H9 (cell line): ENCODE data around the gene IP6K2. TPM values are rescaled to one million over a fixed set of nuclear protein-coding genes. Genes with fewer than 3 reads are reported as not detected.
"Not testable (repeated sequence)": the region's sequence is repeated elsewhere in the genome, so short reads cannot be mapped to it uniquely, and the experiment has no call there.

Source experiments
- DNase-seq: peaks from one replicate; pipeline ENCODE4 v3.0.0-alpha.2; 2017
- H2AFZ ChIP-seq: one replicate; pipeline ENCODE4 v1.6.1; 2013; ENCODE audit warnings: mild to moderate bottlenecking, low read length, control low read depth, moderate library complexity
- H2AK5ac ChIP-seq: 2 replicates; pipeline ENCODE4 v1.6.1; 2013; ENCODE audit warnings: low read length, control low read depth, mixed read lengths; ENCODE audit not compliant: insufficient read length
- H2BK120ac ChIP-seq: one replicate; pipeline ENCODE4 v1.6.1; 2013; ENCODE audit warnings: low read depth, mild to moderate bottlenecking, low read length, control low read depth, inconsistent platforms; ENCODE audit not compliant: poor library complexity, severe bottlenecking
- H2BK12ac ChIP-seq: 2 replicates; pipeline ENCODE4 v1.6.1; 2013; ENCODE audit warnings: low read length, control low read depth, mixed read lengths, low read depth; ENCODE audit not compliant: insufficient read length
- H2BK15ac ChIP-seq: 2 replicates; pipeline ENCODE4 v1.6.1; 2013; ENCODE audit warnings: low read depth, low read length, control low read depth
- H2BK20ac ChIP-seq: one replicate; pipeline ENCODE4 v1.6.1; 2013; ENCODE audit warnings: low read depth, mild to moderate bottlenecking, low read length, control low read depth, inconsistent platforms; ENCODE audit not compliant: poor library complexity, severe bottlenecking
- H2BK5ac ChIP-seq: 2 replicates; pipeline ENCODE4 v1.6.1; 2013; ENCODE audit warnings: low read length, control low read depth, mixed read lengths; ENCODE audit not compliant: insufficient read length
- H3K14ac ChIP-seq: 2 replicates; pipeline ENCODE4 v1.6.1; 2013; ENCODE audit warnings: low read length, control low read depth; ENCODE audit not compliant: insufficient read depth
- H3K18ac ChIP-seq: 2 replicates; pipeline ENCODE4 v1.6.1; 2013; ENCODE audit warnings: low read depth, mild to moderate bottlenecking, mixed read lengths, low read length, control low read depth; ENCODE audit not compliant: insufficient read length
- H3K23ac ChIP-seq: 2 replicates; pipeline ENCODE4 v1.6.1; 2013; ENCODE audit warnings: low read length, control low read depth, mixed read lengths, low read depth; ENCODE audit not compliant: insufficient read length
- H3K23me2 ChIP-seq: 2 replicates; pipeline ENCODE4 v1.6.1; 2013; ENCODE audit warnings: low read depth, mild to moderate bottlenecking, mixed read lengths, low read length, control low read depth; ENCODE audit not compliant: insufficient read length, poor library complexity, severe bottlenecking
- H3K27ac ChIP-seq: 2 replicates; pipeline ENCODE4 v1.5.1; 2013; ENCODE audit warnings: low read length, control low read depth, mixed read lengths, low read depth; ENCODE audit not compliant: insufficient read length
- H3K27me3 ChIP-seq: 2 replicates; pipeline ENCODE4 v1.6.1; 2013; ENCODE audit warnings: low read length, control low read depth, inconsistent platforms; ENCODE audit not compliant: insufficient read depth
- H3K4ac ChIP-seq: 2 replicates; pipeline ENCODE4 v1.6.1; 2013; ENCODE audit warnings: low read depth, mild to moderate bottlenecking, control low read depth, inconsistent platforms, low read length, moderate library complexity
- H3K4me1 ChIP-seq: 2 replicates; pipeline ENCODE4 v1.6.1; 2013; ENCODE audit warnings: low read length, control low read depth, inconsistent platforms; ENCODE audit not compliant: insufficient read depth
- H3K4me2 ChIP-seq: 2 replicates; pipeline ENCODE4 v1.6.1; 2013; ENCODE audit warnings: low read length, control low read depth, mixed read lengths; ENCODE audit not compliant: insufficient read length, insufficient read depth
- H3K56ac ChIP-seq: 2 replicates; pipeline ENCODE4 v1.6.1; 2013; ENCODE audit warnings: low read depth, mild to moderate bottlenecking, mixed read lengths, low read length, control low read depth; ENCODE audit not compliant: insufficient read length
- H3K79me1 ChIP-seq: 2 replicates; pipeline ENCODE4 v1.6.1; 2013; ENCODE audit warnings: low read depth, mild to moderate bottlenecking, moderate library complexity, low read length, control low read depth, inconsistent platforms; ENCODE audit not compliant: insufficient read depth, poor library complexity, severe bottlenecking
- H3K79me2 ChIP-seq: 2 replicates; pipeline ENCODE4 v1.6.1; 2013; ENCODE audit warnings: low read length, control low read depth, inconsistent platforms; ENCODE audit not compliant: insufficient read depth
- H3K9ac ChIP-seq: 2 replicates; pipeline ENCODE4 v1.6.1; 2013; ENCODE audit warnings: low read length, control low read depth, mixed read lengths; ENCODE audit not compliant: insufficient read length; ENCODE audit errors: extremely low read depth
- H3K9me3 ChIP-seq: one replicate; pipeline ENCODE4 v1.6.1; 2013; ENCODE audit warnings: low read depth, low read length, inconsistent platforms; ENCODE audit not compliant: control insufficient read depth
- H3T11ph ChIP-seq: one replicate; pipeline ENCODE4 v1.6.1; 2013; ENCODE audit warnings: mild to moderate bottlenecking, low read length, control low read depth, inconsistent platforms
- H4K20me1 ChIP-seq: one replicate; pipeline ENCODE4 v1.6.1; 2013; ENCODE audit not compliant: control insufficient read depth, insufficient read length, insufficient read depth
- H4K5ac ChIP-seq: 2 replicates; pipeline ENCODE4 v1.6.1; 2013; ENCODE audit warnings: low read depth, mild to moderate bottlenecking, mixed read lengths, low read length, control low read depth; ENCODE audit not compliant: insufficient read length
- H4K8ac ChIP-seq: replicated peaks from 2 replicates; pipeline ENCODE4 v1.6.1; 2013; ENCODE audit warnings: low read length, control low read depth, mixed read lengths, low read depth; ENCODE audit not compliant: insufficient read length
- H4K91ac ChIP-seq: 2 replicates; pipeline ENCODE4 v1.6.1; 2013; ENCODE audit warnings: low read depth, mild to moderate bottlenecking, moderate library complexity, mixed read lengths, low read length, control low read depth; ENCODE audit not compliant: insufficient read length
- H3K27ac Mint-ChIP-seq, 3 experiments: 2 replicates in 2 of 3; 3 replicates in 1 of 3; pipeline ENCODE4 v1.8.0; 2020 to 2021; ENCODE audit warnings: mixed read lengths in 3 of 3, mild to moderate bottlenecking in 1 of 3, moderate library complexity in 1 of 3
- H3K27me3 Mint-ChIP-seq: 2 replicates; pipeline ENCODE4 v1.8.0; 2021; ENCODE audit warnings: low read depth, mild to moderate bottlenecking, moderate library complexity, mixed read lengths
- H3K36me3 Mint-ChIP-seq, 3 experiments: 2 replicates in 2 of 3; 3 replicates in 1 of 3; pipeline ENCODE4 v1.8.0; 2020 to 2021; ENCODE audit warnings: low read depth in 3 of 3, mixed read lengths in 3 of 3; ENCODE audit not compliant: insufficient read depth in 1 of 3
- H3K4me1 Mint-ChIP-seq, 2 experiments: 2 replicates each; pipeline ENCODE4 v1.8.0; 2020; ENCODE audit warnings: mixed read lengths in 2 of 2
- H3K4me3 Mint-ChIP-seq, 2 experiments: 2 replicates in 1 of 2; 3 replicates in 1 of 2; pipeline ENCODE4 v1.8.0; 2020 to 2021; ENCODE audit warnings: mild to moderate bottlenecking in 2 of 2, mixed read lengths in 2 of 2, moderate library complexity in 1 of 2
- H3K9me3 Mint-ChIP-seq, 2 experiments: 2 replicates in 1 of 2; 3 replicates in 1 of 2; pipeline ENCODE4 v1.8.0; 2020; ENCODE audit warnings: mild to moderate bottlenecking in 2 of 2, mixed read lengths in 2 of 2, moderate library complexity in 1 of 2
- WGBS: extraction: QIAGEN DNeasy Blood & Tissue Kit; methylation state at CpG from one replicate; pipeline ENCODE4 v1.1.7; 2013; ENCODE audit warnings: missing lambda C conversion rate, low lambda C conversion rate, mixed read lengths; ENCODE audit not compliant: insufficient read length; ENCODE audit errors: extremely low coverage; 5-methylcytosine and 5-hydroxymethylcytosine counted together
- total RNA-seq: library from RNA; stranded (reverse); gene quantifications from 2 replicates; pipeline ENCODE4 v1.2.1, GENCODE V29; 2021
- TF ChIP-seq, protein P1 (sequence below): fragments of 200-600 bp; sonication (generic); conservative IDR thresholded peaks from 3 replicates; pipeline ENCODE4 v1.8.0; 2021; ENCODE audit warnings: antibody characterized with exemption, mild to moderate bottlenecking

Gene IP6K2
- total RNA-seq, 1 experiment from 2014 or later: 94.7 TPM

DNA sequence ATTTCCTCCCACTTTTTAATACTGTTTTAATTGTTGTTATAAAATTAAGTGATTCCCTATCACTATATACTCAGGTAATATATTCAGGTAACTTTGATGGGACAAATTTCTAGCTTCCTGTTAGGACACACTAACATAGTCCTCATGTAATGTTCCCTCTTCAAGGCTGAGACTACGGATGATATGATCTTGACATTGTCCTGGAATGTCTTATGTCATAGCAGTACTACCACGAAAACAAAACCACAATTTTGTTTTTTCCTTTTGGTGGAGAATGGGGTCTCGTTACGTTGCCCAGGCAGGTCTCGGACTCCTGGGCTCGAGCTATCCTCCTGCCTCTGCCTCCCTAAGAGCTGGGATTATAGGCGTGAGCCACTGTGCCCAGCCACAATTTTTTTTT is 26.8 kb upstream of the IP6K2 start:
- Histone ChIP-seq H3K4me1 (no peaks in the 10 kb centered on the region), H2BK120ac (no peak overlapping the region), H3K4me2 (no peak overlapping the region), H3K27me3 (no peaks in the 10 kb centered on the region), H3K23ac (no peak overlapping the region), H4K5ac (no peak overlapping the region), H2BK15ac (no peak overlapping the region), H3K79me2 (no peaks in the 10 kb centered on the region), H3K23me2 (no peaks in the 10 kb centered on the region), H3K14ac (no peak overlapping the region), H3K18ac (no peak overlapping the region), H3K56ac (no peak overlapping the region), H2AFZ (no peak overlapping the region), H3K27ac (no peak overlapping the region), H2BK5ac (no peak overlapping the region), H2BK20ac (no peak overlapping the region), H2BK12ac (no peak overlapping the region), H4K8ac (no peak overlapping the region), H3K4ac (no peak overlapping the region), H3K9me3 (no peaks in the 10 kb centered on the region), H4K91ac (no peak overlapping the region), H3K79me1 (no peaks in the 10 kb centered on the region), H4K20me1 (no peaks in the 10 kb centered on the region), H2AK5ac (no peak overlapping the region), H3K9ac (no peak overlapping the region), H3T11ph (no peak overlapping the region)
- TF ChIP-seq, protein P1, sequence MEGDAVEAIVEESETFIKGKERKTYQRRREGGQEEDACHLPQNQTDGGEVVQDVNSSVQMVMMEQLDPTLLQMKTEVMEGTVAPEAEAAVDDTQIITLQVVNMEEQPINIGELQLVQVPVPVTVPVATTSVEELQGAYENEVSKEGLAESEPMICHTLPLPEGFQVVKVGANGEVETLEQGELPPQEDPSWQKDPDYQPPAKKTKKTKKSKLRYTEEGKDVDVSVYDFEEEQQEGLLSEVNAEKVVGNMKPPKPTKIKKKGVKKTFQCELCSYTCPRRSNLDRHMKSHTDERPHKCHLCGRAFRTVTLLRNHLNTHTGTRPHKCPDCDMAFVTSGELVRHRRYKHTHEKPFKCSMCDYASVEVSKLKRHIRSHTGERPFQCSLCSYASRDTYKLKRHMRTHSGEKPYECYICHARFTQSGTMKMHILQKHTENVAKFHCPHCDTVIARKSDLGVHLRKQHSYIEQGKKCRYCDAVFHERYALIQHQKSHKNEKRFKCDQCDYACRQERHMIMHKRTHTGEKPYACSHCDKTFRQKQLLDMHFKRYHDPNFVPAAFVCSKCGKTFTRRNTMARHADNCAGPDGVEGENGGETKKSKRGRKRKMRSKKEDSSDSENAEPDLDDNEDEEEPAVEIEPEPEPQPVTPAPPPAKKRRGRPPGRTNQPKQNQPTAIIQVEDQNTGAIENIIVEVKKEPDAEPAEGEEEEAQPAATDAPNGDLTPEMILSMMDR: no peak
- peaks cover 0 to 5% (median 4%) of the 10 kb centered on the region in 3 experiments; a peak in 2 of 7 replicates for H3K36me3 Mint-ChIP-seq
- no peaks in the 10 kb centered on the region for H3K9me3 Mint-ChIP-seq
- no peak overlapping the region for H3K27ac Mint-ChIP-seq
- H3K27me3 Mint-ChIP-seq: no peaks in the 10 kb centered on the region
- WGBS: no CpG with 5 or more reads among the region's 7 CpGs
- H3K4me1 Mint-ChIP-seq: no peaks in the 10 kb centered on the region; a peak in 1 of 4 replicates
- H3K4me3 Mint-ChIP-seq: no peak overlapping the region
- DNase-seq: no peak

DNA sequence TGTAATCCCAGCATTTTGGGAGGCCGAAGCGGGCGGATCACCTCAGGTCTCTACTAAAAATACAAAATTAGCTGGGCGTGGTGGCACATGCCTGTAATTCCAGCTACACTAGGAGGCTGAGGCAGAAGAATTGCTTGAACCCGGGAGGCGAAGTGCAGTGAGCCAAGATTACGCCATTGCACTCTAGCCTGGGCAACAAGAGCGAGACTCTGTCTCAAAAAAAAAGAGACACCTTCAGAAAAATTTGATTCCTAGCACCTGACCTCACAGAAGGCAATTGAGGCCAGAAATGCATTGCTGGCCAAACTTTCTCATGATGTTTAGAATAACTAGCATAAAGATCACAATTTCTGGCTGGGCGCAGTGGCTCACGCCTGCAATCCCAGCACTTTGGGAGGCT is 24.2 kb upstream of the IP6K2 start:
- H3K9me3 ChIP-seq, H3K4me1 Mint-ChIP-seq, H4K91ac ChIP-seq, H2BK20ac ChIP-seq, H3K18ac ChIP-seq, H4K20me1 ChIP-seq, H3K23me2 ChIP-seq, H2AFZ ChIP-seq, H3K9ac ChIP-seq, H4K8ac ChIP-seq, H3K9me3 Mint-ChIP-seq, H3K79me1 ChIP-seq, H3K56ac ChIP-seq, H2BK15ac ChIP-seq, H3K36me3 Mint-ChIP-seq, H3K4me3 Mint-ChIP-seq, H2BK5ac ChIP-seq, H2BK12ac ChIP-seq, H3K23ac ChIP-seq, DNase-seq, H3K4ac ChIP-seq, H3K4me2 ChIP-seq, H4K5ac ChIP-seq, H3K27ac ChIP-seq, H2AK5ac ChIP-seq, H3T11ph ChIP-seq, H3K4me1 ChIP-seq, H3K27me3 ChIP-seq, H3K27me3 Mint-ChIP-seq, H3K79me2 ChIP-seq, H3K14ac ChIP-seq, H2BK120ac ChIP-seq, H3K27ac Mint-ChIP-seq: not testable (repeated sequence)
- no CpG with 5 or more reads among the region's 10 CpGs for WGBS
